HG02759 (cell line): ENCODE results near the gene EPN3.
A peak's percentile ranks its signal among the peaks of the same experiment; 100 is the strongest.

ENCODE experiments used
- ATAC-seq: cut with Tn5 transposase; IDR thresholded peaks from one replicate; pipeline ENCODE4 v1.9.1; 2021; ENCODE audit warnings: mild to moderate bottlenecking, moderate library complexity; ENCODE audit not compliant: unreplicated experiment

EPN3 gene

GRCh38 chr17:50508573-50509460 lies 23.7 kb upstream of the EPN3 start:
- no peak for ATAC-seq

GRCh38 chr17:50511058-50511457 lies 21.5 kb upstream of the EPN3 start:
- ATAC-seq = peak; percentile 90

GRCh38 chr17:50513495-50513894 lies 19.0 kb upstream of the EPN3 start:
- no peak for ATAC-seq

- no peak for ATAC-seq
These were observed 18.1 kb upstream of the EPN3 start for GRCh38 chr17:50514388-50514787.

GRCh38 chr17:50514936-50515702 lies 17.4 kb upstream of the EPN3 start:
- ATAC-seq = no peak

- no peak for ATAC-seq
These were observed 15.5 kb upstream of the EPN3 start for GRCh38 chr17:50517011-50517410.

- ATAC-seq = no peak
These were observed 14.8 kb upstream of the EPN3 start for GRCh38 chr17:50517504-50518383.

GRCh38 chr17:50518384-50519023 lies 14.0 kb upstream of the EPN3 start:
- ATAC-seq = no peak

- no peak for ATAC-seq
These were observed 13.2 kb upstream of the EPN3 start for GRCh38 chr17:50519141-50519834.

GRCh38 chr17:50520483-50520882 lies 12.1 kb upstream of the EPN3 start:
- no peak for ATAC-seq

GRCh38 chr17:50521514-50521913 lies 11.0 kb upstream of the EPN3 start:
- ATAC-seq = no peak

- ATAC-seq = no peak
These were observed 9.8 kb upstream of the EPN3 start for GRCh38 chr17:50522766-50523165.

GRCh38 chr17:50523208-50523607 lies 9.3 kb upstream of the EPN3 start:
- no peak for ATAC-seq

GRCh38 chr17:50524838-50525237 lies 7.7 kb upstream of the EPN3 start:
- ATAC-seq = no peak

GRCh38 chr17:50527155-50527762 lies 5.3 kb upstream of the EPN3 start:
- ATAC-seq = no peak

- ATAC-seq = no peak
These were observed 4.5 kb upstream of the EPN3 start for GRCh38 chr17:50527949-50528474.

GRCh38 chr17:50529849-50530248 lies 2.7 kb upstream of the EPN3 start:
- ATAC-seq = no peak

GRCh38 chr17:50531428-50532025 lies 1.0 kb upstream of the EPN3 start:
- ATAC-seq = no peak

- ATAC-seq = no peak
These were observed 650 bp downstream of the EPN3 start for GRCh38 chr17:50533185-50533584.
